Suprapubic skin (tissue), 4 donors: ENCODE measurements around the gene ASB8. TPM values are rescaled to one million over a fixed set of nuclear protein-coding genes. Genes with fewer than 3 reads are reported as not detected.
"Not testable (repeated sequence)": the region's sequence is repeated elsewhere in the genome, so short reads cannot be mapped to it uniquely, and the experiment has no call there.

Experiments
- DNase-seq, 2 donors: peaks; one replicate each; pipeline ENCODE4 v3.0.0-alpha.2; 2019; ENCODE audit warnings: low spot score in 2 of 2
- H3K27ac ChIP-seq: fragments of 200-600 bp; sonication (generic); one replicate; pipeline ENCODE4 v1.5.1; 2019
- H3K27me3 ChIP-seq: fragments of 200-600 bp; sonication (generic); one replicate; pipeline ENCODE4 v1.5.1; 2019
- H3K36me3 ChIP-seq: fragments of 200-600 bp; sonication (generic); one replicate; pipeline ENCODE4 v1.5.1; 2019
- H3K4me1 ChIP-seq: fragments of 200-600 bp; sonication (generic); one replicate; pipeline ENCODE4 v1.5.1; 2019
- H3K4me3 ChIP-seq: fragments of 200-600 bp; sonication (generic); one replicate; pipeline ENCODE4 v1.5.1; 2019; ENCODE audit warnings: mild to moderate bottlenecking
- H3K9me3 ChIP-seq: fragments of 200-600 bp; sonication (generic); one replicate; pipeline ENCODE4 v1.5.1; 2019
- CTCF ChIP-seq, 2 donors: fragments of 200-600 bp in 1 of 2; fragments of 450-650 bp in 1 of 2; sonication (generic) in 1 of 2; IDR thresholded peaks; one replicate each; pipeline ENCODE4 v1.5.1; 2016 to 2019; ENCODE audit warnings: antibody characterized with exemption in 2 of 2, mild to moderate bottlenecking in 1 of 2, moderate library complexity in 1 of 2
- EP300 ChIP-seq: sonication (generic); formaldehyde crosslinking; IDR thresholded peaks from one replicate; pipeline ENCODE4 v1.6.1; 2017; ENCODE audit warnings: antibody characterized with exemption
- POLR2A ChIP-seq, 2 donors: fragments of 450-650 bp; IDR thresholded peaks; one replicate each; pipeline ENCODE4 v1.6.1; 2017; ENCODE audit warnings: antibody characterized with exemption in 2 of 2, mild to moderate bottlenecking in 2 of 2, moderate library complexity in 2 of 2
- POLR2AphosphoS5 ChIP-seq, 3 donors: sonication (generic); formaldehyde crosslinking; IDR thresholded peaks; one replicate each; pipeline ENCODE4 v1.6.1; 2017; ENCODE audit warnings: antibody characterized with exemption in 3 of 3
- WGBS: methylation state at CpG from one replicate; pipeline ENCODE4 v1.1.5; 2018; 5-methylcytosine and 5-hydroxymethylcytosine counted together
- total RNA-seq, 4 donors: library from RNA; depleted of rRNA; stranded (reverse); fragments of >200 nt; gene quantifications; one replicate each; pipeline ENCODE4 v1.1.0, GENCODE V29; 2016

The ASB8 gene
- total RNA-seq, 4 donors from 2014 or later = 19.8 to 49.4 (median 23.6) TPM

GRCh38 chr12:48128800-48129199, 28.5 kb downstream of the ASB8 start:
- WGBS = 100% methylated on average over 1 of the region's 1 CpG
- no peaks in the 10 kb centered on the region for H3K4me1 ChIP-seq
- DNase-seq = no peak
- H3K9me3 ChIP-seq = no peaks in the 10 kb centered on the region
- H3K4me3 ChIP-seq = no peak overlapping the region
- no peak overlapping the region for H3K27ac ChIP-seq
- H3K27me3 ChIP-seq = no peaks in the 10 kb centered on the region
- peaks cover 45% of the 10 kb centered on the region for H3K36me3 ChIP-seq
- TF ChIP-seq POLR2AphosphoS5 (IDR thresholded peaks at IDR 0.05) = no peak
- no peak for TF ChIP-seq CTCF (IDR thresholded peaks at IDR 0.05)
- TF ChIP-seq EP300 = no peak
- no peak for TF ChIP-seq POLR2A (IDR thresholded peaks at IDR 0.05)

DNA sequence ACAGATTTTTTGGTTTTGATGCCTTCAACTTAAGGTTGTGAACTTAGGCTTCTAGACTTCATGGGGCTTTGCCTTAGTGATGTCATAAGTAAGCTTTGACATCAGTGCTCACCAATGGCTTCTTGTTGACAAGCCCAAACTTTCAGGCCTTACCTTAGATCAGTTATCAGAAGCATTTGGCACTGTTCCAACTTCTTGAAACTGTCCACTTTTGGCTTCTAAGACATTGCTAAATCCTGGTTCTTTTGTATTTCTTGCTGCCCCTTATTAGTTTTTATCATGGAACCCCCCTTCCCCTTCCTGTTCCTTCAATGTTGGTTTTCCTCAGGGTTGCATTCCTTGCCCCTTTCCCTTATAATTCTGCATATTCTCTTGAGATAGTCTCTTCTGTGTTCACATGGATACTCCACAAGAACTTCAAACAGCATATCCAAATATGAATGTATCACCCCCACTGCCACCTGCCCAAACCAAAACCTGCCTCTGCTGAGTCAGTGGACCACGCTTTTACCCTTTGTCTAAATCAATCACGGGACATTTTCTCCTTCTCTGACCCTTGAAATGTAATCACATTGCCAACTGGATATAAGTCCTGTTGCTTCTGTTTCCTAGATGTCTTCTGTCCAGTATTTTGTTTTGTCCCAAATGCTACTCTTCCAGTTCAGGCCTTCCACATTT, 30.2 kb downstream of the ASB8 start:
- Histone ChIP-seq H3K27me3 (no peaks in the 10 kb centered on the region), H3K9me3 (no peaks in the 10 kb centered on the region), H3K27ac (no peak overlapping the region), H3K4me1 (no peaks in the 10 kb centered on the region), H3K4me3 (no peak overlapping the region), H3K36me3 (peaks cover 36% of the 10 kb centered on the region)
- no peak for DNase-seq
- no peak for TF ChIP-seq CTCF (IDR thresholded peaks at IDR 0.05)
- TF ChIP-seq POLR2AphosphoS5 (IDR thresholded peaks at IDR 0.05) = no peak
- no peak for TF ChIP-seq EP300
- TF ChIP-seq POLR2A (IDR thresholded peaks at IDR 0.05) = no peak
- WGBS = 95% methylated on average over 2 of the region's 2 CpGs

- no peaks in the 10 kb centered on the region for H3K27me3 ChIP-seq
- peaks cover 25% of the 10 kb centered on the region for H3K36me3 ChIP-seq
- no peak overlapping the region for H3K27ac ChIP-seq
- H3K4me3 ChIP-seq = no peak overlapping the region
- no peaks in the 10 kb centered on the region for H3K9me3 ChIP-seq
- no peaks in the 10 kb centered on the region for H3K4me1 ChIP-seq
- DNase-seq = no peak
- TF ChIP-seq EP300 = no peak
- TF ChIP-seq POLR2A (IDR thresholded peaks at IDR 0.05) = no peak
- TF ChIP-seq POLR2AphosphoS5 (IDR thresholded peaks at IDR 0.05) = no peak
- TF ChIP-seq CTCF (IDR thresholded peaks at IDR 0.05) = no peak
- WGBS = 85% methylated on average over 4 of the region's 4 CpGs
These were observed 31.3 kb downstream of the ASB8 start for GRCh38 chr12:48125985-48126384.

DNA sequence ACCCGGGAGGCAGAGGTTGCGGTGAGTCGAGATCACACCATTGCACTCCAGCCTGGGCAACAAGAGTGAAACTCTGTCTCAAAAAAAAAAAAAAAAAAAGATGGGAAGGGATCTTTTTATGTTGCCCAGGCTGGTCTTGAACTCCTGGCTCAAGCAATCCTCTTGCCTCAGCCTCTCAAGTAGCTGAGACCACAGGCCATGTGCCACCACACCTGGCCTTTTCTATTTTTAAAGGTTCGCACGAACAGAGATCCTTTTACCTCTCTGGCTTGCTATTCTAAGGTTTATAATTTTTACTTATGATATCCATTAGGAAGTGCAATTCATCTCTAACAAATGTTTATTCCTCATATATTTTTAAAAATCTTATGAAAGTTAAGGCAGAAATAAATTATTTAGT, 31.8 kb downstream of the ASB8 start:
- H3K36me3 ChIP-seq = peaks cover 21% of the 10 kb centered on the region
- not testable (repeated sequence) for H3K27me3 ChIP-seq, H3K27ac ChIP-seq, H3K4me1 ChIP-seq, H3K4me3 ChIP-seq, H3K9me3 ChIP-seq, DNase-seq
- WGBS = 92% methylated on average over 4 of the region's 5 CpGs

DNA sequence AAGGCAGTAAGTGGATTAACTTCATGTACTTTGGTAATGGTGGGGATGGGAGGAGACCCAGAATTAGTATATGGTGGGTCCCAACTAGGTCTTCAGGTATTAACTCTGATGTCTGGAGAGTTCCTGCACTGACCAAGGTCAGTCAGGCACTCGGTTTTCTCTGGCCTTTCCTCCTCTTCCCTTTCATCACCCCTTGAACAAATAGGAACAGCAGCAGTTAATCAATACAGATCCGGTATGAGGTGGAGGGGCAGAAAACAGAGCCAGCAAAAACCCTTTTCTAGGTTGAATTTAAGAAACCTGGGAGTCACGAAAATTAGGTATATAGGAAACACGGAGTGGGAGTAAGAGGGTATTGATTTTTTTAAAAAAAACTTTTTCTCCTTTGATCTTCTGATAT, 34.1 kb downstream of the ASB8 start:
- no peak for DNase-seq
- H3K4me3 ChIP-seq = no peak overlapping the region

More for the DNA sequence above, 34.1 kb downstream of the ASB8 start:
- TF ChIP-seq EP300 (no peak), CTCF (IDR thresholded peaks at IDR 0.05) (no peak), POLR2A (IDR thresholded peaks at IDR 0.05) (no peak), POLR2AphosphoS5 (IDR thresholded peaks at IDR 0.05) (no peak)
- Histone ChIP-seq H3K27ac (no peak overlapping the region), H3K36me3 (peaks cover 17% of the 10 kb centered on the region), H3K27me3 (no peaks in the 10 kb centered on the region), H3K9me3 (no peaks in the 10 kb centered on the region), H3K4me1 (peaks cover 14% of the 10 kb centered on the region)
- 85% methylated on average over 4 of the region's 4 CpGs for WGBS
